ENCODE data around the gene MYD88.
"Not testable (repeated sequence)": the region's sequence is repeated elsewhere in the genome, so short reads cannot be mapped to it uniquely, and the experiment has no call there.

MYD88 gene

GRCh38 chr3:38127611-38128302, 10.7 kb upstream of the MYD88 start:
- DNase-seq: no peak

- DNase-seq: no peak
These were observed 10.2 kb upstream of the MYD88 start for GRCh38 chr3:38128303-38128655.

- no peak for DNase-seq
These were observed 9.4 kb upstream of the MYD88 start for GRCh38 chr3:38129058-38129457.

- DNase-seq: no peak
These were observed 7.8 kb upstream of the MYD88 start for GRCh38 chr3:38130631-38131065.

- peak; percentile 59 for DNase-seq
These were observed 6.7 kb upstream of the MYD88 start for GRCh38 chr3:38131621-38132369.

- DNase-seq: no peak
These were observed 5.3 kb upstream of the MYD88 start for GRCh38 chr3:38133209-38133556.

GRCh38 chr3:38133557-38134405, 4.7 kb upstream of the MYD88 start:
- no peak for DNase-seq

- not testable (repeated sequence) for DNase-seq
These were observed 3.8 kb upstream of the MYD88 start for GRCh38 chr3:38134517-38135143.

- peak; percentile 45 for DNase-seq
These were observed 2.7 kb upstream of the MYD88 start for GRCh38 chr3:38135621-38136277.

GRCh38 chr3:38136393-38136776, 2.1 kb upstream of the MYD88 start:
- no peak for DNase-seq

GRCh38 chr3:38136777-38137614, 1.5 kb upstream of the MYD88 start, which contains the start of gene ACAA1:
Gene ACAA1, minus strand, starts transcription at chr3:38137127. Its CDS starts 92 bp downstream, at chr3:38137035.
- DNase-seq: peak; percentile 99

GRCh38 chr3:38137615-38138348, 679 bp upstream of the MYD88 start:
- DNase-seq: peak; percentile 21

- DNase-seq: no peak
These were observed 730 bp downstream of the MYD88 start for GRCh38 chr3:38139191-38139590.

GRCh38 chr3:38139652-38140051, 1.2 kb downstream of the MYD88 start:
- no peak for DNase-seq

- no peak for DNase-seq
These were observed 2.1 kb downstream of the MYD88 start for GRCh38 chr3:38140326-38141172.

- DNase-seq: no peak
These were observed 2.9 kb downstream of the MYD88 start for GRCh38 chr3:38141173-38141951.

GRCh38 chr3:38141952-38142273, 3.5 kb downstream of the MYD88 start:
- DNase-seq: no peak

GRCh38 chr3:38142959-38143358, 4.5 kb downstream of the MYD88 start:
- no peak for DNase-seq

- no peak for DNase-seq
These were observed 5.0 kb downstream of the MYD88 start for GRCh38 chr3:38143511-38143910.
